EL (cell line): ENCODE measurements around the gene NES.

ENCODE experiments used
- DNase-seq: peaks from one replicate; pipeline ENCODE4 v3.0.0-alpha.2; 2016

The NES gene

GRCh38 chr1:156681196-156681960 is 4.2 kb upstream of the NES start:
- no peak for DNase-seq

GRCh38 chr1:156680056-156680455 is 2.8 kb upstream of the NES start:
- no peak for DNase-seq

GRCh38 chr1:156677616-156678596 is 699 bp upstream of the NES start:
- DNase-seq, result peak; percentile 81

- DNase-seq, result no peak
These were observed 940 bp downstream of the NES start for GRCh38 chr1:156676114-156676819.

GRCh38 chr1:156675210-156676113 is 1.7 kb downstream of the NES start:
- DNase-seq, result peak; percentile 41

GRCh38 chr1:156673387-156674121 is 3.7 kb downstream of the NES start:
- DNase-seq, result peak; percentile 63

GRCh38 chr1:156671804-156672203 is 5.4 kb downstream of the NES start:
- DNase-seq, result no peak

GRCh38 chr1:156670791-156671190 is 6.4 kb downstream of the NES start:
- DNase-seq, result no peak

- no peak for DNase-seq
These were observed 6.8 kb downstream of the NES start for GRCh38 chr1:156670359-156670758.

- DNase-seq, result no peak
These were observed 7.4 kb downstream of the NES start for GRCh38 chr1:156669794-156670193.

GRCh38 chr1:156668801-156669637 is 8.2 kb downstream of the NES start:
- DNase-seq, result no peak

GRCh38 chr1:156667968-156668709 is 9.1 kb downstream of the NES start:
- DNase-seq, result no peak

- no peak for DNase-seq
These were observed 9.6 kb downstream of the NES start for GRCh38 chr1:156667610-156667967.

- no peak for DNase-seq
These were observed 10.2 kb downstream of the NES start for GRCh38 chr1:156666862-156667609.

GRCh38 chr1:156665539-156665938 is 11.7 kb downstream of the NES start:
- DNase-seq, result no peak

- peak; percentile 47 for DNase-seq
These were observed 12.3 kb downstream of the NES start for GRCh38 chr1:156664767-156665411.

- DNase-seq, result peak; percentile 76
These were observed 13.0 kb downstream of the NES start for GRCh38 chr1:156664046-156664766.

- DNase-seq, result peak; percentile 31
These were observed 14.0 kb downstream of the NES start for GRCh38 chr1:156663178-156663577.
